GM23338 (cell line): ENCODE measurements around the gene KCNQ5. TPM values are rescaled to one million over a fixed set of nuclear protein-coding genes. Genes with fewer than 3 reads are reported as not detected.

Source experiments
- ATAC-seq: fragments of 200-7000 bp; cut with Tn5 transposase; 3 replicates; pipeline ENCODE4 v1.9.1; 2020
- DNase-seq: peaks from one replicate; pipeline ENCODE4 v3.0.0-alpha.2; 2015; ENCODE audit warnings: low spot score
- H2AFZ ChIP-seq: fragments of 200-600 bp; sonication (generic); 2 replicates; pipeline ENCODE4 v1.8.0; 2016; ENCODE audit warnings: antibody characterized with exemption, mild to moderate bottlenecking, moderate library complexity
- H3F3A ChIP-seq: fragments of 200-600 bp; sonication (generic); replicated peaks from 2 replicates; pipeline ENCODE4 v1.8.0; 2017; ENCODE audit warnings: antibody characterized with exemption, mixed run types, low read depth
- H3K27ac ChIP-seq: fragments of 200-600 bp; sonication (generic); 2 replicates; pipeline ENCODE4 v1.6.1; 2016; ENCODE audit warnings: low read depth
- H3K27me3 ChIP-seq: fragments of 200-600 bp; sonication (generic); 2 replicates; pipeline ENCODE4 v1.8.0; 2016; ENCODE audit warnings: mild to moderate bottlenecking, mixed run types, moderate library complexity; ENCODE audit not compliant: insufficient read depth
- H3K36me3 ChIP-seq: fragments of 200-600 bp; sonication (generic); 2 replicates; pipeline ENCODE4 v1.8.0; 2016; ENCODE audit warnings: mild to moderate bottlenecking; ENCODE audit not compliant: insufficient read depth
- H3K4me1 ChIP-seq: fragments of 200-600 bp; sonication (generic); 2 replicates; pipeline ENCODE4 v1.8.0; 2016; ENCODE audit warnings: mild to moderate bottlenecking, moderate library complexity; ENCODE audit not compliant: insufficient read depth
- H3K4me2 ChIP-seq: fragments of 200-600 bp; sonication (generic); 2 replicates; pipeline ENCODE4 v1.7.1; 2017; ENCODE audit warnings: mixed run types
- H3K4me3 ChIP-seq: fragments of 200-600 bp; sonication (generic); 2 replicates; pipeline ENCODE4 v1.6.1; 2016; ENCODE audit warnings: mixed run types
- H3K79me2 ChIP-seq: fragments of 200-600 bp; sonication (generic); replicated peaks from 2 replicates; pipeline ENCODE4 v1.8.0; 2017; ENCODE audit warnings: mild to moderate bottlenecking; ENCODE audit not compliant: insufficient read depth
- H3K9me2 ChIP-seq: fragments of 200-600 bp; sonication (generic); 2 replicates; pipeline ENCODE4 v1.8.0; 2017; ENCODE audit not compliant: insufficient read depth
- H4K20me1 ChIP-seq: fragments of 200-600 bp; sonication (generic); replicated peaks from 2 replicates; pipeline ENCODE4 v1.8.0; 2017; ENCODE audit warnings: mild to moderate bottlenecking; ENCODE audit not compliant: insufficient read depth
- H3K27ac Mint-ChIP-seq: 2 replicates; pipeline ENCODE4 v1.8.0; 2020; ENCODE audit warnings: inconsistent platforms, mild to moderate bottlenecking, moderate library complexity, mixed read lengths
- H3K27me3 Mint-ChIP-seq: 3 replicates; pipeline ENCODE4 v1.8.0; 2022; ENCODE audit warnings: low read depth, mild to moderate bottlenecking, moderate library complexity, mixed read lengths, inconsistent platforms; ENCODE audit not compliant: insufficient read depth, poor library complexity
- H3K36me3 Mint-ChIP-seq: 3 replicates; pipeline ENCODE4 v1.8.0; 2021; ENCODE audit warnings: low read depth, mild to moderate bottlenecking, inconsistent platforms, moderate library complexity, mixed read lengths
- H3K4me1 Mint-ChIP-seq: 3 replicates; pipeline ENCODE4 v1.8.0; 2020; ENCODE audit warnings: mild to moderate bottlenecking, inconsistent platforms, mixed read lengths
- H3K4me3 Mint-ChIP-seq: 3 replicates; pipeline ENCODE4 v1.8.0; 2021; ENCODE audit warnings: moderate library complexity, mild to moderate bottlenecking, inconsistent platforms, mixed read lengths
- H3K9me3 Mint-ChIP-seq: 3 replicates; pipeline ENCODE4 v1.8.0; 2020; ENCODE audit warnings: moderate library complexity, mild to moderate bottlenecking, inconsistent platforms, mixed read lengths
- CREB1 ChIP-seq: fragments of 250-450 bp; sonication (Bioruptor Pico); IDR thresholded peaks from 2 replicates; pipeline ENCODE4 v1.5.0; 2020; ENCODE audit warnings: low read depth, mild to moderate bottlenecking, moderate library complexity
- CTCF ChIP-seq, 2 experiments: fragments of 200-600 bp in 1 of 2; sonication (generic) in 1 of 2; conservative IDR thresholded peaks; 2 replicates each; pipeline versions ENCODE4 v1.5.1 to v1.6.1; 2016 to 2017; ENCODE audit warnings: antibody characterized with exemption in 2 of 2, low read depth in 2 of 2, mild to moderate bottlenecking in 2 of 2, moderate library complexity in 1 of 2
- ETS1 ChIP-seq: IDR thresholded peaks from 2 replicates; pipeline ENCODE4 v1.6.1; 2016; ENCODE audit warnings: antibody characterized with exemption
- EZH2 ChIP-seq: fragments of 200-600 bp; sonication (generic); IDR thresholded peaks from one replicate; pipeline ENCODE4 v1.8.0; 2017; ENCODE audit warnings: antibody characterized with exemption, mild to moderate bottlenecking, low read depth; ENCODE audit not compliant: unreplicated experiment
- EZH2phosphoT487 ChIP-seq: fragments of 200-600 bp; sonication (generic); IDR thresholded peaks from one replicate; pipeline ENCODE4 v1.8.1; 2018; ENCODE audit warnings: antibody characterized with exemption; ENCODE audit not compliant: unreplicated experiment
- JUNB ChIP-seq: IDR thresholded peaks from one replicate; pipeline ENCODE4 v1.6.1; 2016; ENCODE audit warnings: antibody characterized with exemption; ENCODE audit not compliant: unreplicated experiment
- NANOG ChIP-seq: IDR thresholded peaks from 2 replicates; pipeline ENCODE4 v1.6.1; 2016; ENCODE audit warnings: antibody characterized with exemption, borderline replicate concordance
- POLR2AphosphoS5 ChIP-seq: IDR thresholded peaks from 2 replicates; pipeline ENCODE4 v1.6.1; 2016; ENCODE audit warnings: antibody characterized with exemption, low read depth
- STAT1 ChIP-seq: IDR thresholded peaks from one replicate; pipeline ENCODE4 v1.6.1; 2016; ENCODE audit warnings: antibody characterized with exemption; ENCODE audit not compliant: unreplicated experiment
- ZNF114 ChIP-seq: fragments of 250-450 bp; sonication (Bioruptor Pico); IDR thresholded peaks from 2 replicates; pipeline ENCODE4 v1.5.0; 2020; ENCODE audit warnings: mild to moderate bottlenecking, moderate library complexity
- ZNF331 ChIP-seq: fragments of 250-450 bp; sonication (Bioruptor Pico); IDR thresholded peaks from 2 replicates; pipeline ENCODE4 v1.5.0; 2020; ENCODE audit warnings: low read depth, mild to moderate bottlenecking, moderate library complexity
- polyA plus RNA-seq: library from polyadenylated mRNA; unstranded; fragments of >200 nt; fragmentation: Nextera tagmentation; extraction: Ambion mirVana; gene quantifications from 2 replicates; pipeline ENCODE4 v1.2.1, GENCODE V29; 2016
- total RNA-seq: library from RNA; depleted of rRNA; stranded (reverse); fragments of >200 nt; shearing (Covaris generic); gene quantifications from 2 replicates; pipeline ENCODE4 v1.2.3, GENCODE V29; 2014
- TF ChIP-seq, protein P1 (sequence below): IDR thresholded peaks from one replicate; pipeline ENCODE4 v1.6.1; 2018; ENCODE audit warnings: antibody characterized with exemption; ENCODE audit not compliant: unreplicated experiment

KCNQ5 gene
- total and polyA plus RNA-seq, 2 experiments from 2014 or later, result 0.68 to 0.87 TPM

GRCh38 chr6:72789145-72789544 is 167.3 kb downstream of the KCNQ5 start:
- DNase-seq, result no peak
- H3F3A ChIP-seq, result no peaks in the 10 kb centered on the region
- TF ChIP-seq JUNB (no peak), STAT1 (no peak), ETS1 (no peak), CREB1 (no peak), EZH2 (no peak), EZH2phosphoT487 (no peak), CTCF (conservative IDR thresholded peaks at IDR 0.05; ENCODE audit: low read depth in 2 of 2) (no peak), ZNF114 (CRISPR knock-in tag) (no peak), ZNF331 (CRISPR knock-in tag) (no peak), NANOG (no peak), POLR2AphosphoS5 (no peak)
- TF ChIP-seq, protein P1, sequence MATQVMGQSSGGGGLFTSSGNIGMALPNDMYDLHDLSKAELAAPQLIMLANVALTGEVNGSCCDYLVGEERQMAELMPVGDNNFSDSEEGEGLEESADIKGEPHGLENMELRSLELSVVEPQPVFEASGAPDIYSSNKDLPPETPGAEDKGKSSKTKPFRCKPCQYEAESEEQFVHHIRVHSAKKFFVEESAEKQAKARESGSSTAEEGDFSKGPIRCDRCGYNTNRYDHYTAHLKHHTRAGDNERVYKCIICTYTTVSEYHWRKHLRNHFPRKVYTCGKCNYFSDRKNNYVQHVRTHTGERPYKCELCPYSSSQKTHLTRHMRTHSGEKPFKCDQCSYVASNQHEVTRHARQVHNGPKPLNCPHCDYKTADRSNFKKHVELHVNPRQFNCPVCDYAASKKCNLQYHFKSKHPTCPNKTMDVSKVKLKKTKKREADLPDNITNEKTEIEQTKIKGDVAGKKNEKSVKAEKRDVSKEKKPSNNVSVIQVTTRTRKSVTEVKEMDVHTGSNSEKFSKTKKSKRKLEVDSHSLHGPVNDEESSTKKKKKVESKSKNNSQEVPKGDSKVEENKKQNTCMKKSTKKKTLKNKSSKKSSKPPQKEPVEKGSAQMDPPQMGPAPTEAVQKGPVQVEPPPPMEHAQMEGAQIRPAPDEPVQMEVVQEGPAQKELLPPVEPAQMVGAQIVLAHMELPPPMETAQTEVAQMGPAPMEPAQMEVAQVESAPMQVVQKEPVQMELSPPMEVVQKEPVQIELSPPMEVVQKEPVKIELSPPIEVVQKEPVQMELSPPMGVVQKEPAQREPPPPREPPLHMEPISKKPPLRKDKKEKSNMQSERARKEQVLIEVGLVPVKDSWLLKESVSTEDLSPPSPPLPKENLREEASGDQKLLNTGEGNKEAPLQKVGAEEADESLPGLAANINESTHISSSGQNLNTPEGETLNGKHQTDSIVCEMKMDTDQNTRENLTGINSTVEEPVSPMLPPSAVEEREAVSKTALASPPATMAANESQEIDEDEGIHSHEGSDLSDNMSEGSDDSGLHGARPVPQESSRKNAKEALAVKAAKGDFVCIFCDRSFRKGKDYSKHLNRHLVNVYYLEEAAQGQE, result no peak
- H3K4me2 ChIP-seq, result no peak overlapping the region
- H3K4me1 ChIP-seq, result no peaks in the 10 kb centered on the region
- H3K9me2 ChIP-seq, result no peaks in the 10 kb centered on the region
- H3K79me2 ChIP-seq, result no peaks in the 10 kb centered on the region
- Mint-ChIP-seq H3K4me1 (peaks cover 8% of the 10 kb centered on the region; the same call in 2 of the 3 replicates), H3K9me3 (no peaks in the 10 kb centered on the region), H3K27ac (no peak overlapping the region), H3K4me3 (no peak overlapping the region), H3K36me3 (no peaks in the 10 kb centered on the region), H3K27me3 (no peaks in the 10 kb centered on the region)
- H3K4me3 ChIP-seq, result no peak overlapping the region
- no peaks in the 10 kb centered on the region for H3K36me3 ChIP-seq
- no peak overlapping the region for H3K27ac ChIP-seq
- no peak overlapping the region for H2AFZ ChIP-seq
- no peak for ATAC-seq
- H4K20me1 ChIP-seq, result no peaks in the 10 kb centered on the region
- no peaks in the 10 kb centered on the region for H3K27me3 ChIP-seq
